ENCODE data around the gene RPL10.
A peak's percentile ranks its signal among the peaks of the same experiment; 100 is the strongest.

GRCh38 chrX:154371017-154371788 is 27.0 kb upstream of the RPL10 start:
- no peak for TF ChIP-seq CTCF (IDR thresholded peaks at IDR 0.05)
- peak; percentile 98 for TF ChIP-seq POLR2AphosphoS5 (IDR thresholded peaks at IDR 0.05; ENCODE audit: low read depth, low read length)
